ENCODE results near the gene VAV1.
"Not testable (repeated sequence)": the region's sequence is repeated elsewhere in the genome, so short reads cannot be mapped to it uniquely, and the experiment has no call there.

Gene VAV1

DNA sequence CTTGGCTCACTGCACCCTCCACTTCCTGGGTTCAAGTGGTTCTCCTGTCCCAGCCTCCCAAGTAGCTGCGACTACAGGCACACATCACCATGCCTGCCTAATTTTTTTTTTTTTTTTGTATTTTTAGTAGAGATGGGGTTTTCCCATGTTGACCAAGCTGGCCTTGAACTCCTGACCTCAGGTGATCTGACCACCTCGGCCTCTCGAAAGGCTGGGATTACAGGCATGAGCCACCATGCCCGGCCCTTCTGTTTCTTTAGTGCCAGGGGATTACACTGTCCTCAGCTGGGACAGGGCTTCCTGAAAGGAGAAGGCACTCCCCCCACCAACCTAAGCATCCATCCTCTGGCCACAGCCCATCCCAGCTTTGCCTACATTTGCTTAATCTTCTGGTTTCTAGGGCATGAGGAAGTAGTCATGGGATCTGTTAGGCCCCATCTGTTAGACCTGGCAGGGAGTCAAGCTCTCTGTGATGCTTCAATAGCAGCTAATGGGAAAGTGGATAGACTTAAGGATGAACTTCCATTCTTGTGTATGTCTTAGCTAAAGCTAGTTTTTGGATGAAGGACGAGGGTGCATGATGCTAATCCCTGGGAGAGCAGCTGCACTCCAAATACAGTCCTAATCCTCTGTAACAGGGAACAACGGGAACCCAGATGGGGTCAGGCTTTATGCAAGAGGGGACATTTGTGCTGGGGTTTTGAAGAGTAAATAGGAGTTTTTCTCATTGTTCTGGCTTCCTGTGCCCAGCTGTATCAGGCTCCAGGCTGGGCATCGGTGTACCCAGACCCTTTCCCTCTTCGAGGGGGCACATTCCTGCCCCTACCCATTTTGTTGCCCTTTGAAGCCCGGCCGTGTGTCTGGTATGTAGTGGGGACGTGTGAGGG is 2.6 kb downstream of the VAV1 start:
- no peak overlapping the region for H3K4me3 ChIP-seq (ENCODE audit: low read length)
- TF ChIP-seq CTCF (conservative IDR thresholded peaks at IDR 0.05; ENCODE audit: low read length): no peak
- DNase-seq (ENCODE audit: low read depth): peak; percentile 25

DNA sequence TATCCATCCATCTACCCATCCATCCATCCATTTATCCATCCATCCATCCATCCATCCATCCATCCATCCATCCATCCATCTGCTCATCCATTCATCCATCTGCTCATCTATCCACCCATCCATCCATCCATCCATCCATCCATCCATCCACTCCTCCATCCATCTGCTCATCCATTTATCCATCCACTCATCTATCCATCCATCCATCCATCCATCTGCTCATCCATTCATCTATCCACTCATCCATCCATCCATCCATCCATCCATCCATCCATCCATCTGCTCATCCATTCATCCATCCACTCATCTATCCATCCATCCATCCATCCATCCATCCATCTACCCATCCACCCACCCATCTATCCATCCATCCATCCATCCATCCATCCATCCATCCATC is 3.5 kb downstream of the VAV1 start:
- not testable (repeated sequence) for H3K4me3 ChIP-seq (ENCODE audit: low read length); DNase-seq (ENCODE audit: low read depth)

DNA sequence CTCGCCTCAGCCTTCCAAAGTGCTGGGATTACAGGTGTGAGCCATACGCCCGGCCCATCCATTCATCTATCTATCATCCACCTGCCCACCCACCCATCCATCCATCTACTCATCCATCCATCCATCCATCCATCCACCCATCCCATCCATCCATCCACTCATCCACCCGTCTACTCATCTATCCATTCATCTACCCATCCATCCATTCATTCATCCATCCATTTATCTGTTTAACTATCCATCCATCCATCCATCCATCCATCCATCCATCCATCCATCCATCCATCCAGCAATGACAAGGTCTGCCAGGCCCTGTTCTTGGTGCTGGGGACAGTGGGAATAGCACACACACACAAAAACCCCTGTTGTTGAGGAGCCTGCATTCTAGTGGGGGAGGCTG is 4.5 kb downstream of the VAV1 start:
- no peak for TF ChIP-seq CTCF (conservative IDR thresholded peaks at IDR 0.05; ENCODE audit: low read length)

GRCh38 chr19:6777434-6777833 is 4.9 kb downstream of the VAV1 start:
- no peak overlapping the region for H3K4me3 ChIP-seq (ENCODE audit: low read length)
- DNase-seq (ENCODE audit: low read depth): no peak
- no peak for TF ChIP-seq CTCF (conservative IDR thresholded peaks at IDR 0.05; ENCODE audit: low read length)

More for the DNA sequence above, 4.5 kb downstream of the VAV1 start:
- DNase-seq (ENCODE audit: low read depth): no peak
- H3K4me3 ChIP-seq (ENCODE audit: low read length): no peak overlapping the region

DNA sequence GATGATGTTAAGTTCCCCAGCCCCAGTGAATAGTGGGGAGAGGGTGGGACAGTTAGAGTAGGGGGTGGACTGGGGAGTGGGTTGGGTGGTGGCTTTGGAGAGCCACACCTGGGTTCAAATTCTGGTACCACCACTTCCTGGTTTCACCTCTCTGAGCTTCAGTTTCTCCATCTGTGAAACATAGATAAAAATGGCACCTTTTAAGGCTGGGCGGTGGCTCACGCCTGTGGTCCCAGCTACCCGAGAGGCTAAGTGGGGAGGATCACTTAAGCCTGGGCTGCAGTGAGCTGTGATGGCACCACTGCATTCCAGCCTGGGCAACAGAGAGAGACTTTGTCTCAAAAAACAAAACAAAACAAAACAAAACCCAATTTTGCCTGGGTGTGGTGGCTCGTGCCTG is 5.9 kb downstream of the VAV1 start:
- no peak for TF ChIP-seq CTCF (conservative IDR thresholded peaks at IDR 0.05; ENCODE audit: low read length)
- no peak overlapping the region for H3K4me3 ChIP-seq (ENCODE audit: low read length)

GRCh38 chr19:6779206-6779605 is 6.7 kb downstream of the VAV1 start:
- no peak overlapping the region for H3K4me3 ChIP-seq (ENCODE audit: low read length)
- no peak for DNase-seq (ENCODE audit: low read depth)
- no peak for TF ChIP-seq CTCF (conservative IDR thresholded peaks at IDR 0.05; ENCODE audit: low read length)

More for the DNA sequence above, 5.9 kb downstream of the VAV1 start:
- DNase-seq (ENCODE audit: low read depth): no peak

DNA sequence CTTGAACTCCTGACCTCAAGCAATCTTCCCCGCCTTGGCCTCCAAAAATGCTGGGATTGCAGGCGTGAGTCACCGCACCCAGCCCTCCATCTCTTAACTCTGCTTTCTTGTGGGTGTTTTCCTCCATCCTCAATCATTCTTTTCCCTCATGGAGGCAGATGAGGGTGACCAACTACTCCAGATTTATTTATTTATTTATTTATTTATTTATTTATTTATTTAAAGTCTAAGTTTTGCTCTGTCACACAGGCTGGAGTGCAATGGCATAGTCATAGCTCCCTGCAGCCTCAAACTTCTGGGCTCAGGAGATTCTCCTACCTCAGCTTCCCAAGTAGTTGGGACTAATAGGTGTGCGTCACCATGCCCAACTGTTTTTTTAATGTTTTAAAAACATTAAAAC is 14.9 kb downstream of the VAV1 start:
- no peak for TF ChIP-seq CTCF (conservative IDR thresholded peaks at IDR 0.05; ENCODE audit: low read length)
- DNase-seq (ENCODE audit: low read depth): no peak
- H3K4me3 ChIP-seq (ENCODE audit: low read length): no peak overlapping the region
